Endothelial cell of umbilical vein (primary cell): ENCODE measurements around the gene ATF6B. TPM values are rescaled to one million over a fixed set of nuclear protein-coding genes. Genes with fewer than 3 reads are reported as not detected.

ENCODE experiments used
- BruUV-seq: library from RNA; stranded (reverse); fragments of 400-500 nt; replicated peaks from 2 replicates; lab custom pipeline; 2021; lab: Mats Ljungman, UMichigan
- CTCF ChIA-PET: fragments of 300-600, 350-600 bp; sonication (Branson Sonifier 250); formaldehyde crosslinking; loops from one replicate; lab custom pipeline; 2021; ENCODE audit warnings: antibody characterized with exemption, inconsistent platforms; lab: Charles Lee
- POLR2A ChIA-PET: fragments of 300-600, 350-600 bp; sonication (Branson Sonifier 250); formaldehyde crosslinking; loops from one replicate; lab custom pipeline; 2021; ENCODE audit warnings: antibody characterized with exemption, inconsistent platforms; lab: Charles Lee
- DNase-seq: peaks from one replicate; pipeline ENCODE4 v3.0.0-alpha.2; 2011; ENCODE audit warnings: low read depth, low spot score
- FAIRE-seq: peaks from 2 replicates; lab custom pipeline; 2011; peaks lifted over from hg19 to GRCh38; lab: Jason Lieb, UNC
- H2AFZ ChIP-seq: 2 replicates; pipeline ENCODE4 v1.6.0; 2012; ENCODE audit warnings: low read depth, low read length, control low read depth, inconsistent platforms
- H3K27ac ChIP-seq: 2 replicates; pipeline ENCODE4 v1.5.1; 2011; ENCODE audit warnings: low read depth, mild to moderate bottlenecking, control low read depth, low read length, moderate library complexity; ENCODE audit not compliant: insufficient read depth
- H3K27me3 ChIP-seq, 2 experiments: 2 replicates each; pipeline versions ENCODE4 v1.6.0 to v1.6.1; 2011; ENCODE audit warnings: low read length in 2 of 2, mixed read lengths in 1 of 2; ENCODE audit not compliant: control insufficient read depth in 2 of 2, insufficient read depth in 2 of 2
- H3K36me3 ChIP-seq, 2 experiments: 2 replicates in 1 of 2; 3 replicates in 1 of 2; pipeline ENCODE4 v1.5.1; 2011; ENCODE audit warnings: low read length in 2 of 2, mild to moderate bottlenecking in 1 of 2, moderate library complexity in 1 of 2; ENCODE audit not compliant: control insufficient read depth in 2 of 2, insufficient read depth in 2 of 2; ENCODE audit errors: extremely low read depth in 1 of 2
- H3K4me1 ChIP-seq: 3 replicates; pipeline ENCODE4 v1.5.1; 2011; ENCODE audit warnings: mild to moderate bottlenecking, low read length; ENCODE audit not compliant: control insufficient read depth, insufficient read depth; ENCODE audit errors: extremely low read depth
- H3K4me2 ChIP-seq: 2 replicates; pipeline ENCODE4 v1.6.1; 2011; ENCODE audit warnings: low read length, control low read depth, mixed read lengths; ENCODE audit not compliant: insufficient read depth
- H3K4me3 ChIP-seq, 3 experiments: fragments of 200-600 bp in 1 of 3; sonication (generic), shearing (Covaris generic) in 1 of 3; replicated peaks in 1 of 3; 2 replicates each; pipeline ENCODE4 v1.5.1; 2011 to 2016; ENCODE audit warnings: control low read depth in 3 of 3, low read length in 3 of 3, mild to moderate bottlenecking in 2 of 3, inconsistent platforms in 1 of 3, low read depth in 1 of 3, moderate library complexity in 1 of 3; ENCODE audit not compliant: insufficient read depth in 1 of 3
- H3K79me2 ChIP-seq: 2 replicates; pipeline ENCODE4 v1.6.0; 2012; ENCODE audit warnings: low read length, inconsistent platforms; ENCODE audit not compliant: control insufficient read depth, insufficient read depth
- H3K9ac ChIP-seq: replicated peaks from 2 replicates; pipeline ENCODE3; 2011; ENCODE audit warnings: low read length, control low read depth; ENCODE audit not compliant: insufficient read depth; ENCODE audit errors: extremely low read depth
- H3K9me1 ChIP-seq: replicated peaks from 3 replicates; pipeline ENCODE4 v1.6.0; 2011; ENCODE audit warnings: mild to moderate bottlenecking, low read length; ENCODE audit not compliant: control insufficient read depth, insufficient read depth; ENCODE audit errors: extremely low read depth
- H3K9me3 ChIP-seq: replicated peaks from 2 replicates; pipeline ENCODE4 v1.5.1; 2012; ENCODE audit warnings: low read length, inconsistent platforms; ENCODE audit not compliant: control insufficient read depth, insufficient read depth
- H4K20me1 ChIP-seq: replicated peaks from 2 replicates; pipeline ENCODE3; 2011; ENCODE audit warnings: mild to moderate bottlenecking, low read length; ENCODE audit not compliant: control insufficient read depth, insufficient read depth; ENCODE audit errors: extremely low read depth
- EZH2 ChIP-seq: IDR thresholded peaks from 2 replicates; pipeline ENCODE4 v1.6.1; 2012; ENCODE audit warnings: borderline replicate concordance, low read depth, mild to moderate bottlenecking, moderate library complexity, low read length, inconsistent platforms; ENCODE audit not compliant: severe bottlenecking
- FOS ChIP-seq: IDR thresholded peaks from 2 replicates; pipeline ENCODE4 v1.6.1; 2011; ENCODE audit warnings: mild to moderate bottlenecking, low read length, moderate library complexity, borderline replicate concordance; ENCODE audit not compliant: insufficient read depth
- GATA2 ChIP-seq: IDR thresholded peaks from 2 replicates; pipeline ENCODE4 v1.7.0; 2011; ENCODE audit warnings: low read depth, mild to moderate bottlenecking, moderate library complexity, mixed read lengths, low read length; ENCODE audit not compliant: insufficient read length, insufficient read depth
- JUN ChIP-seq: IDR thresholded peaks from 2 replicates; pipeline ENCODE4 v1.6.1; 2011; ENCODE audit warnings: borderline replicate concordance, low read depth; ENCODE audit not compliant: insufficient read length, insufficient read depth
- MAX ChIP-seq: IDR thresholded peaks from 2 replicates; pipeline ENCODE4 v1.6.1; 2011; ENCODE audit not compliant: insufficient read depth, insufficient read length
- MYC ChIP-seq: IDR thresholded peaks from one replicate; pipeline ENCODE4 v1.6.1; 2011; ENCODE audit warnings: mild to moderate bottlenecking, low read depth, low read length
- POLR2A ChIP-seq: IDR thresholded peaks from 2 replicates; pipeline ENCODE4 v1.6.1; 2012; ENCODE audit warnings: low read depth, mild to moderate bottlenecking, control low read depth, low read length
- POLR2AphosphoS5 ChIP-seq: IDR thresholded peaks from 2 replicates; pipeline ENCODE4 v1.6.1; 2012; ENCODE audit warnings: low read depth, mild to moderate bottlenecking, control low read depth, low read length, moderate library complexity; ENCODE audit not compliant: insufficient read depth
- dilution Hi-C: fragments of 300-500 bp; cut with MboI; formaldehyde crosslinking; loops from one replicate; pipeline ENCODE4 v1.15.0; 2019; ENCODE audit warnings: low sequenced_read_pairs; ENCODE audit not compliant: extremely low pct_ligation_motif_present
- intact Hi-C: fragments of 100-400 bp; cut with micrococcal nuclease; formaldehyde crosslinking; loops from one replicate; pipeline ENCODE4 v1.10.0; 2022
- polyA plus RNA-seq, 4 experiments: library from polyadenylated mRNA; depleted of rRNA in 3 of 4; stranded (reverse) in 3 of 4; unstranded in 1 of 4; fragments of >200 nt; gene quantifications; 2 replicates each; pipeline versions ENCODE4 v1.2.1 to v1.2.3, GENCODE V29; 2011 to 2012; ENCODE audit warnings: missing spikeins in 1 of 4
- total RNA-seq: library from RNA; stranded (reverse); gene quantifications from 2 replicates; pipeline ENCODE4 v1.2.3, GENCODE V29; 2021
- TF ChIP-seq, protein P1 (sequence below), 2 donors: IDR thresholded peaks; 1 replicate in 1 of 2; 2 replicates in 1 of 2; pipeline ENCODE4 v1.5.1; 2011; ENCODE audit warnings: low read length in 2 of 2, mild to moderate bottlenecking in 2 of 2, moderate library complexity in 2 of 2, control low read depth in 1 of 2, inconsistent platforms in 1 of 2, low read depth in 1 of 2; ENCODE audit not compliant: insufficient read depth in 1 of 2; ENCODE audit errors: extremely low read depth in 1 of 2

ATF6B gene
- total and polyA plus RNA-seq, 2 donors (not counting 3 experiments of a cell fraction or from before 2014, with no cell fraction given), result 106 to 115 TPM

- Histone ChIP-seq H3K4me2 (no peak overlapping the region), H2AFZ (no peak overlapping the region), H3K9me1 (no peaks in the 10 kb centered on the region), H4K20me1 (no peaks in the 10 kb centered on the region), H3K27me3 (peaks cover 5 to 10% of the 10 kb centered on the region in 2 experiments), H3K27ac (no peak overlapping the region), H3K4me1 (peaks cover 20% of the 10 kb centered on the region), H3K9me3 (no peaks in the 10 kb centered on the region), H3K9ac (no peak overlapping the region), H3K36me3 (peaks cover 0 to 2% of the 10 kb centered on the region in 2 experiments), H3K79me2 (peaks cover 11% of the 10 kb centered on the region), H3K4me3 (no peak overlapping the region)
- ChIA-PET CTCF (interaction anchor here (2.2 kb wide), 1 partner anchor 12 kb away, joined by 9 read pairs; no protein-coding TSS in a partner anchor), POLR2A (no interaction called here)
- no TSS peak for BruUV-seq
- no peak for FAIRE-seq
- intact Hi-C loops, result no loop called here
- no peak for DNase-seq
- dilution Hi-C loops, result no loop called here
- no peak for TF ChIP-seq POLR2A
- TF ChIP-seq, protein P1, sequence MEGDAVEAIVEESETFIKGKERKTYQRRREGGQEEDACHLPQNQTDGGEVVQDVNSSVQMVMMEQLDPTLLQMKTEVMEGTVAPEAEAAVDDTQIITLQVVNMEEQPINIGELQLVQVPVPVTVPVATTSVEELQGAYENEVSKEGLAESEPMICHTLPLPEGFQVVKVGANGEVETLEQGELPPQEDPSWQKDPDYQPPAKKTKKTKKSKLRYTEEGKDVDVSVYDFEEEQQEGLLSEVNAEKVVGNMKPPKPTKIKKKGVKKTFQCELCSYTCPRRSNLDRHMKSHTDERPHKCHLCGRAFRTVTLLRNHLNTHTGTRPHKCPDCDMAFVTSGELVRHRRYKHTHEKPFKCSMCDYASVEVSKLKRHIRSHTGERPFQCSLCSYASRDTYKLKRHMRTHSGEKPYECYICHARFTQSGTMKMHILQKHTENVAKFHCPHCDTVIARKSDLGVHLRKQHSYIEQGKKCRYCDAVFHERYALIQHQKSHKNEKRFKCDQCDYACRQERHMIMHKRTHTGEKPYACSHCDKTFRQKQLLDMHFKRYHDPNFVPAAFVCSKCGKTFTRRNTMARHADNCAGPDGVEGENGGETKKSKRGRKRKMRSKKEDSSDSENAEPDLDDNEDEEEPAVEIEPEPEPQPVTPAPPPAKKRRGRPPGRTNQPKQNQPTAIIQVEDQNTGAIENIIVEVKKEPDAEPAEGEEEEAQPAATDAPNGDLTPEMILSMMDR (IDR thresholded peaks at IDR 0.05; ENCODE audit: extremely low read depth in 1 of 2, insufficient read depth in 1 of 2, low read depth in 1 of 2, low read length in 2 of 2), result no peak
- no peak for TF ChIP-seq MYC
- no peak for TF ChIP-seq FOS
- TF ChIP-seq EZH2, result no peak
- no peak for TF ChIP-seq GATA2
- TF ChIP-seq MAX, result no peak
- no peak for TF ChIP-seq JUN
- no peak for TF ChIP-seq POLR2AphosphoS5
Observed at GRCh38 chr6:32131439-32131948, 3.4 kb upstream of the ATF6B start.
